GM19395 (cell line): ENCODE data around the gene PAGR1.
"Not testable (repeated sequence)": the region's sequence is repeated elsewhere in the genome, so short reads cannot be mapped to it uniquely, and the experiment has no call there.

Experiments
- ATAC-seq: cut with Tn5 transposase; IDR thresholded peaks from one replicate; pipeline ENCODE4 v1.9.1; 2021; ENCODE audit warnings: mild to moderate bottlenecking, moderate library complexity; ENCODE audit not compliant: unreplicated experiment

The PAGR1 gene

DNA sequence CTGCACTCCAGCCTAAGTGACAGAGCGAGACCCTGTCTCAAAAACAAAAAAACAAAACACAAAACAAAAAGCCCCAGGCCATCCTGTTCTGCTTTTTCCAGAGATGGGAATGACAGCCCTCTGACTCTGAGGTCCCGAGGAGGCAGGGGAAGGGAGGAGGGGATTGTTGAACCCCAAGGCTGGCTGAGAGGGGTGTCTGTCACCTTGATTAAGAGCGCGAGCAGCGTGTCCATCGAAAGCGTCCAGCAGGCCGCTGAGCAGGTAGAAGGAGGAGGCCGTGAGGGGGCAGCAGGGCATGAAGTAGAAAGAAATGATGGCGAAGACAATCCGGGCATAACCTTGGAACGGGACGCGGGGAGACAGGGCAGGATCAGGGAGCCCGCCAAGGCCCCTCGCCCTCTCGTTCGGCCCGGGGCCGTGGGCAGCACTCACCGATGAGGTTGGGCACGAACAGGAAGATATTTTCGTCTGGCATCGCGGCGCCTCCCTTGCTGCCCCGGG, 46.5 kb downstream of the PAGR1 start:
- peak; percentile 6 for ATAC-seq

DNA sequence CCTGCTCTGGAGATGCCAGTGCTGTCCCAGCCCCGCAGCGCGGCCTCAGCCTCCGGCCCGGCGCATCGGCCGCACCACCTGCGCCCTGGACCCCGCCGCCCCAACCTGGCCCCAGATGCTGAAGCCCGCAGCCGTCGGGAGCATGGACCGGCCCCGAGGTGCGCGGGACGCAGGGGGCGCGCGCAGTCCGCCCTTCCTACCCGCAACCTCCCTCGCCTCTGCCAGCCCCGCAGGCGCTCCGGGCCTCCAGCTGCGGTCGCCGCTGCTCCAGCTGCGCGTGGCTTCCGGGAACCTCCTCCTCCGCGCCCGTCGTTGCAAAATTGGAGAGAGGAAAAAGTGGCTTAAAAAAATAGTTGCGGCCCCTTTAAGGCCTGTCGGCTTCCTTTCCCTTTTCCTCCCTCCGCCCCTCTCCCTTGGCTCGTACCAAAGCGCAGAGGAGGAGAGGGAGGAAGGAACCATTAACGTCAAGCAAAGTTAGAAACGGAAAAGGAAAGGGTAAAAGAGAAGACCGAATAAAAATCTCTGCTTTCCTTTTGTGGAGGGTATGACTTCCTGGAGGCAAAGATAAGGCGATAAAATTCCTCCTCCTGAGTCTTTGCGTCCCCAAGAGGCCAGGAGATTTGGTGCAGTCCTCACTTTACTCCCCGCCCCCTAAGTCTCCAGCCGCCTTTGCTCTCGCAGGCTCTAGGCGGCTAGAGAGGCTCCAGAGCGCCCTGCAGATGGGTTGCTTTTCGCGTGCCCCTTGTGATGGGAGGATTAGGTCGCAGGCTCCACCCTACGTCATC, 47.1 kb downstream of the PAGR1 start, which contains the start of gene CDIPT:
TSS of gene CDIPT (minus strand) at position 343 of the 785 bp plus-strand sequence. CDS start 369 bp downstream, outside the sequence.
- peak; percentile 95 for ATAC-seq

DNA sequence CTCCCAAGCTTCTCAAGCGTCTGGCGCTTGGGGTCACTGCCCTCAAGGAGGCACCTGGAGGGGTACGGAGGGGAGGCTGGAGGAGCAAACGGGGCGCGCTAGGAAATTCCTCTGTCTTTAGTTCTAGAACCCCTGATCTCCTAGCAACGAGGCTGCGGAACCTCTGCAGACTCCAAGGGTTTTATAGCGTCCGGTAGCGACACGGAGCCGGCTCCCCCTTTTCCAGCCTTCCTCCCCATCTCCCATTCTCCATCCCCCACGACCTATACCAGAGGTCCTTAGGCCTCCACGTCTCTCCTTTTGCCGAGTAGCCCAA, 47.7 kb downstream of the PAGR1 start:
- no peak for ATAC-seq

DNA sequence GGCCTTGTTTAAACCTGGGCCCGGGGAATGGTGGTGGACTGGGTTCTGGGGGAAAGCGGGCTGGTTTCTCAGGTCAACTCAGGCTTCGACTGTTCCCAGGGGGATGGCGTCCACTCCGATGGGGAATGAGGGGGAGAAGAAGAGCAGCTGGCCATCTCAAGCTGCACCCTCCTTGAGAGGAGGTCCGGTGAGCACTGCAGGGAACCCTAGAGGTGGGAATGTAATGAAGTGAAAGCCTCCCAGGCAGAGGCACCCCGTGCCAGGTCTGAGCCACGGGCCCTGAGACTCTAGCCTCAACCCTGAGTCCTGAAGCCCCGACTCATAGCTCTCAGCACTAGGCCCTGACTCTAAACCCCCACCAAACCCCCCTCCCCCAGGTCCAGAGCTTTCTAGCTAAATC, 48.3 kb downstream of the PAGR1 start:
- no peak for ATAC-seq

DNA sequence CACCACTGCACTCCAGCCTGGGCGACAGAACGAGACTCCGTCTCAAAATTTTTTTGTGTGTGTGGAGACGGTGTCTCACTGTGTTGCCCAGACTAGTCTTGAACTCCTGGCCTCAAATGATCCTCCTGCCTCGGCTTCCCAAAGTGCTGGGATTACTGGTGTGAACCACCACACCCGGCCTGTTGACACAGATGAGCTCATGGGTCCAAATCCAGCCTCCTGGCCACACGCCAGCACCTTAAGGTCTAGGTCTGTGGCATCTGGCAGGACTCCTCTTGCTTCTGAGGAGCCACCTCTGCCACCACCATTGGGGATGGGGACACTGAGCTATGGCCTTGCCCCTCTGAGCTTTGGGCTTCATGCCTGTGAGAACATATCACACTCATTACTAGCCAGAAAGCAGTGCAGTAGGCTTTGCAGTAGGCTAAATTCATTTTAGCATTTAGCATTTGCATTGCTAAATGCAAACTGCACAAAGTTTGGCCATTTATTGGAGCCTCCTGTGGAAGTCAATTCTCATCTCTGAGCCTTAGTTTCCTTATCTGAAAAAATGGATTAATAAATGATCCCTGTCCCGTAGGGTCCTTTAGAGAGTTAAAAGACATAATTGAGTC, 52.6 kb downstream of the PAGR1 start:
- no peak for ATAC-seq

DNA sequence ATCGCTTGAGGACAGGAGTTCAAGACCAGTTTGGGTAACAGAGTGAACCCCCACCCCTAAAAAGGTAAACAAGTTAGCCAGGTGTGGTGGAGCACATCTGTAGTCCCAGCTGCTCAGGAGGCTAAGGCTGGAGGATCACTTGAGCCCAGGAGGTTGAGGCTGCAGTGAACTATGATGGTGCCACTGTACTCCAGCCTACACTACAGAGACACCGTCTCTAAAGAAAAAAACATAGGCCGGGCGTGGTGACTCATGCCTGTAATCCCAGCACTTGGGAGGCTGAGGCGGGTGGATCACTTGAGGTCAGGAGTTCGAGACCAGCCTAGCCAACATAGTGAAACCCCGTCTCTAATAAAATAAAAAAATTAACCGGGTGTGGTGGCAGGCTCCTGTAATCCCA, 53.1 kb downstream of the PAGR1 start:
- ATAC-seq: not testable (repeated sequence)
